Gastrocnemius medialis (tissue), 4 donors: ENCODE data around the gene ATP8B4. TPM values are rescaled to one million over a fixed set of nuclear protein-coding genes. Genes with fewer than 3 reads are reported as not detected.

Source experiments
- ATAC-seq, 2 donors: fragments of 150-250 bp; one replicate each; pipeline ENCODE4 v1.9.1; 2016
- DNase-seq, 2 donors: peaks; one replicate each; pipeline ENCODE4 v3.0.0-alpha.2; 2019
- H3K27ac ChIP-seq, 4 donors: fragments of 200-600 bp; sonication (generic); 1 replicate in 1 of 4; 2 replicates in 3 of 4; pipeline ENCODE4 v1.5.1; 2016 to 2018; ENCODE audit warnings: mild to moderate bottlenecking in 2 of 4, moderate library complexity in 1 of 4
- H3K27me3 ChIP-seq, 3 donors: fragments of 200-600 bp; sonication (generic) in 2 of 3; 1 replicate in 1 of 3; 2 replicates in 2 of 3; pipeline versions ENCODE4 v1.5.1 to v1.6.0; 2016 to 2019; ENCODE audit warnings: mild to moderate bottlenecking in 1 of 3, moderate library complexity in 1 of 3
- H3K36me3 ChIP-seq, 2 donors: fragments of 200-600 bp; sonication (generic) in 1 of 2; one replicate each; pipeline ENCODE4 v1.5.1; 2017 to 2018
- H3K4me1 ChIP-seq, 2 donors: fragments of 200-600 bp; sonication (generic) in 1 of 2; one replicate each; pipeline ENCODE4 v1.5.1; 2016 to 2017; ENCODE audit warnings: mild to moderate bottlenecking in 2 of 2
- H3K4me3 ChIP-seq, 4 donors: fragments of 200-600 bp; sonication (generic) in 3 of 4; 1 replicate in 1 of 4; 2 replicates in 3 of 4; pipeline ENCODE4 v1.5.1; 2016 to 2019; ENCODE audit warnings: mild to moderate bottlenecking in 2 of 4
- H3K9me3 ChIP-seq, 3 donors: fragments of 200-600 bp; sonication (generic) in 2 of 3; 1 replicate in 1 of 3; 2 replicates in 2 of 3; pipeline ENCODE4 v1.5.1; 2016 to 2019
- POLR2A ChIP-seq, 2 donors: fragments of 450-650 bp; IDR thresholded peaks; one replicate each; pipeline ENCODE4 v1.6.1; 2017; ENCODE audit warnings: antibody characterized with exemption in 2 of 2, mild to moderate bottlenecking in 2 of 2, moderate library complexity in 2 of 2
- in situ Hi-C, 4 donors: fragments of 200-750 bp; cut with MboI; loops; one replicate each; pipeline versions ENCODE4 v1.15.0 to v1.8.0; 2017; ENCODE audit warnings: low sequenced_read_pairs in 4 of 4
- intact Hi-C: fragments of 100-400 bp; cut with DNase I; formaldehyde crosslinking; loops from one replicate; pipeline ENCODE4 v1.15.1; 2023; ENCODE audit warnings: low total_unique reads
- total RNA-seq, 4 donors: library from RNA; depleted of rRNA; stranded (reverse); fragments of >200 nt; gene quantifications; one replicate each; pipeline versions ENCODE4 v1.1.0 to v1.2.3, GENCODE V29; 2016
- TF ChIP-seq, protein P1 (sequence below), 5 experiments: fragments of 450-650 bp in 3 of 5; fragments of 200-600 bp in 2 of 5; sonication (generic) in 2 of 5; IDR thresholded peaks in 4 of 5; conservative IDR thresholded peaks in 1 of 5; 1 replicate in 4 of 5; 2 replicates in 1 of 5; pipeline ENCODE4 v1.5.1; 2016 to 2019; ENCODE audit warnings: antibody characterized with exemption in 5 of 5, mild to moderate bottlenecking in 3 of 5, moderate library complexity in 3 of 5

ATP8B4 gene
- total RNA-seq, 4 donors from 2014 or later, result 1.7 to 3.4 (median 2.4) TPM

DNA sequence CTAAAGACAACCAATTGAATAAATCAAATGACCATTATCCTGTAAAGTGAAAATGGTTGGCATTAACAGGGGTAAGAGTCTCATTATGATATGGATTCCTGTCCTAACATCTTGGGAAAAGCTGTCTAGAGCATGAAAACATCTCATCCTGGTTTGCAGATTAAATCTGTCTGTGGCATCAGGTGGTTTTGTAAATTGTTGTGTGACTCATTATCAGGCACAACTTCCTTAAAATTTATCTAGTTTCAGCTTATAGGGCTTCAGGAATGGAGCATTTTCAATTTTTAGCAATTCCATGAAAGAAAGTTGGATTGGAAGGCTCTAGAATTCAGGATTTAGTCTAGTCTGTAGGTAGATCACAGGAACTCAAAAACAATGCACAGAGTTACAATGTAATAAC is 31.8 kb upstream of the ATP8B4 start:
- intact Hi-C loops (no loop called here), in situ Hi-C loops (no loop called here)
- no peak for DNase-seq
- no peaks in the 10 kb centered on the region for H3K4me1 ChIP-seq
- no peaks in the 10 kb centered on the region for H3K27me3 ChIP-seq
- no peaks in the 10 kb centered on the region for H3K9me3 ChIP-seq
- TF ChIP-seq POLR2A (IDR thresholded peaks at IDR 0.05), result no peak
- TF ChIP-seq, protein P1, sequence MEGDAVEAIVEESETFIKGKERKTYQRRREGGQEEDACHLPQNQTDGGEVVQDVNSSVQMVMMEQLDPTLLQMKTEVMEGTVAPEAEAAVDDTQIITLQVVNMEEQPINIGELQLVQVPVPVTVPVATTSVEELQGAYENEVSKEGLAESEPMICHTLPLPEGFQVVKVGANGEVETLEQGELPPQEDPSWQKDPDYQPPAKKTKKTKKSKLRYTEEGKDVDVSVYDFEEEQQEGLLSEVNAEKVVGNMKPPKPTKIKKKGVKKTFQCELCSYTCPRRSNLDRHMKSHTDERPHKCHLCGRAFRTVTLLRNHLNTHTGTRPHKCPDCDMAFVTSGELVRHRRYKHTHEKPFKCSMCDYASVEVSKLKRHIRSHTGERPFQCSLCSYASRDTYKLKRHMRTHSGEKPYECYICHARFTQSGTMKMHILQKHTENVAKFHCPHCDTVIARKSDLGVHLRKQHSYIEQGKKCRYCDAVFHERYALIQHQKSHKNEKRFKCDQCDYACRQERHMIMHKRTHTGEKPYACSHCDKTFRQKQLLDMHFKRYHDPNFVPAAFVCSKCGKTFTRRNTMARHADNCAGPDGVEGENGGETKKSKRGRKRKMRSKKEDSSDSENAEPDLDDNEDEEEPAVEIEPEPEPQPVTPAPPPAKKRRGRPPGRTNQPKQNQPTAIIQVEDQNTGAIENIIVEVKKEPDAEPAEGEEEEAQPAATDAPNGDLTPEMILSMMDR (IDR thresholded peaks at IDR 0.05 in 4 of 5, conservative IDR thresholded peaks at IDR 0.05 in 1 of 5), result no peak
- no peak overlapping the region for H3K27ac ChIP-seq
- no peak overlapping the region for H3K4me3 ChIP-seq
- no peak for ATAC-seq
- H3K36me3 ChIP-seq, result no peaks in the 10 kb centered on the region

DNA sequence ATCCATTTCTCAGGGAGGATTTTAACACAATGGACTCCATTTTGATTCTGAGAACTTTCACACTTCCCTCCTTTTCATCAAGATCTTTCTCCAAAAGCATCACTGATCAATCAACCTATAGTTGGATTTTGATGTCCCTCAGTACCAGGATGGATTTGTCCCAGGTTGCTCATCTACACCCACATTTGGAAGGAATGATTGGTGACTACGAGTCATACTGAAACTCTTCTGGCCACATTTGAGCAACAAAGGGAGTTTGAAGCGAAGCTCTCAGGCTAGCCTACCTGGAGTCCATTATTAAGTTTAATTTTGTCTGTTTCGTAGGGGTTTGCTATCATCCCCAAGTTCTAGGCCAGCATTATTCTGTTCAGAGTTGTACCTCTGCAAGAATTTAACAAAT is 31.3 kb upstream of the ATP8B4 start:
- Histone ChIP-seq H3K27ac (no peak overlapping the region), H3K4me3 (no peak overlapping the region), H3K36me3 (no peaks in the 10 kb centered on the region), H3K27me3 (no peaks in the 10 kb centered on the region), H3K4me1 (no peaks in the 10 kb centered on the region), H3K9me3 (no peaks in the 10 kb centered on the region)
- TF ChIP-seq, protein P1 (IDR thresholded peaks at IDR 0.05 in 4 of 5, conservative IDR thresholded peaks at IDR 0.05 in 1 of 5), result no peak
- no peak for TF ChIP-seq POLR2A (IDR thresholded peaks at IDR 0.05)
- in situ Hi-C loops, result no loop called here
- intact Hi-C loops, result no loop called here
- ATAC-seq (no peak), DNase-seq (no peak)

DNA sequence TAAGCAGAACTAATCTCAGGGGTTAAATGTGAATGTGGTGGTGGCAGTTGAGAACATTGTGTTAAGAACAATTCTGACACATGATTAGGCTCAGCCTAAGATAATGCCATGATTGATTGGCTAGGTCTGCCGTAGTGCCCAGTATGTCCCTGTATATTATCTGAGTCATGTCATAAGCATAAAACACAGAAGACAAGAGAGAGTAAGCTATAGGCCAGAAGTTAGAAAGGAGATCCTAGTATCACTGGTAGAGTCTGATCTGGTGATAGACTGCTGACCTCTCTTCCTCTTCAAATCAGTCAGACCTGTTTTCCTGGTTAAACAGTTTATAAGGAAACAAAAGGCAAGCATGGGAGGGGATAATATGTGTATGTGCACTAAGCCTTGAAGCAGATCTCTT is 30.1 kb upstream of the ATP8B4 start:
- no peak for DNase-seq
- in situ Hi-C loops, result loop anchor here in 3 of 4 donors (10.0 to 25.0 kb wide), 4 partner anchors 912 to 1287 kb away; no protein-coding TSS in a partner anchor
- intact Hi-C loops, result loop anchor here (5.0 kb wide), 2 partner anchors 758 to 912 kb away; partner anchors contain the start of gene AP4E1

DNA sequence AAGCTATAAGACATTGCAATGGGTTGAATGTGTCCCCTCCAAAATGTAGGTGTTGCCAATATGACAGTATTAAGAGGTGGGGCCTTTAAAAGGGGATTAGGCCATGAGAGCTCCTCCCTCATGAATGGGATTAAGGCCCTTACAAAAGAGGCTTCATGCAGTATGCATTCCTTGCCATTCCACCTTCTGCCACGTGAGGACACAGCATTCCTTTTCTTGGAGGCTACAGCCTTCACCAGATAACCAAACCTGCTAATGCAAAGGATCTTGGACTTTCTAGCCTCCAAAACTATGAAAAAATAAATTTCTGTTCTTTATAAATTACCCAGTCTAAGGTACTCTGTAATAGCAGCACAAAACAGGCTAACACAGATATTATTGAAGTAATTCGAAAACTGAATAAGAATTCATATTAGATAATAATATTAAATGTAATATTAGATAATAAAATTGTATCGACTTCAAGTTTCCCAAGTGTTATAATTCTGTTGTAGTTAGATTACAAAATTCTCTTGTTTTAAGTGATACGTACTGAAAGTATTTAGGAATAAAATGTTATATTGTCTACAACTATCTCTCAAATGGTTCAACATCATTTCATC is 29.4 kb upstream of the ATP8B4 start:
- intact Hi-C loops, result loop anchor here (5.0 kb wide), 2 partner anchors 759 to 911 kb away; partner anchors contain the start of gene AP4E1
- no peaks in the 10 kb centered on the region for H3K27me3 ChIP-seq
- TF ChIP-seq, protein P1 (IDR thresholded peaks at IDR 0.05 in 4 of 5, conservative IDR thresholded peaks at IDR 0.05 in 1 of 5), result no peak
- TF ChIP-seq POLR2A (IDR thresholded peaks at IDR 0.05), result no peak
- ATAC-seq (no peak), DNase-seq (no peak)
- H3K36me3 ChIP-seq, result no peaks in the 10 kb centered on the region
- H3K27ac ChIP-seq, result no peak overlapping the region
- no peaks in the 10 kb centered on the region for H3K4me1 ChIP-seq
- no peak overlapping the region for H3K4me3 ChIP-seq
- in situ Hi-C loops, result loop anchor here in 3 of 4 donors (10.0 to 25.0 kb wide), 4 partner anchors 911 to 1286 kb away; no protein-coding TSS in a partner anchor
- H3K9me3 ChIP-seq, result no peaks in the 10 kb centered on the region

More for the DNA sequence above, 30.1 kb upstream of the ATP8B4 start:
- TF ChIP-seq, protein P1 (IDR thresholded peaks at IDR 0.05 in 4 of 5, conservative IDR thresholded peaks at IDR 0.05 in 1 of 5), result no peak
- TF ChIP-seq POLR2A (IDR thresholded peaks at IDR 0.05), result no peak
- Histone ChIP-seq H3K9me3 (no peaks in the 10 kb centered on the region), H3K27ac (no peak overlapping the region), H3K27me3 (no peaks in the 10 kb centered on the region), H3K4me3 (no peak overlapping the region), H3K4me1 (no peaks in the 10 kb centered on the region), H3K36me3 (no peaks in the 10 kb centered on the region)
- ATAC-seq, result no peak
